GM23338 (cell line): Measurements from ENCODE around the gene STK16. TPM values are rescaled to one million over a fixed set of nuclear protein-coding genes. Genes with fewer than 3 reads are reported as not detected.

Experiments
- ATAC-seq: fragments of 200-7000 bp; cut with Tn5 transposase; 3 replicates; pipeline ENCODE4 v1.9.1; 2020
- DNase-seq: peaks from one replicate; pipeline ENCODE4 v3.0.0-alpha.2; 2015; ENCODE audit warnings: low spot score
- H2AFZ ChIP-seq: fragments of 200-600 bp; sonication (generic); 2 replicates; pipeline ENCODE4 v1.8.0; 2016; ENCODE audit warnings: antibody characterized with exemption, mild to moderate bottlenecking, moderate library complexity
- H3F3A ChIP-seq: fragments of 200-600 bp; sonication (generic); replicated peaks from 2 replicates; pipeline ENCODE4 v1.8.0; 2017; ENCODE audit warnings: antibody characterized with exemption, mixed run types, low read depth
- H3K27ac ChIP-seq: fragments of 200-600 bp; sonication (generic); 2 replicates; pipeline ENCODE4 v1.6.1; 2016; ENCODE audit warnings: low read depth
- H3K27me3 ChIP-seq: fragments of 200-600 bp; sonication (generic); 2 replicates; pipeline ENCODE4 v1.8.0; 2016; ENCODE audit warnings: mild to moderate bottlenecking, mixed run types, moderate library complexity; ENCODE audit not compliant: insufficient read depth
- H3K36me3 ChIP-seq: fragments of 200-600 bp; sonication (generic); 2 replicates; pipeline ENCODE4 v1.8.0; 2016; ENCODE audit warnings: mild to moderate bottlenecking; ENCODE audit not compliant: insufficient read depth
- H3K4me1 ChIP-seq: fragments of 200-600 bp; sonication (generic); 2 replicates; pipeline ENCODE4 v1.8.0; 2016; ENCODE audit warnings: mild to moderate bottlenecking, moderate library complexity; ENCODE audit not compliant: insufficient read depth
- H3K4me2 ChIP-seq: fragments of 200-600 bp; sonication (generic); 2 replicates; pipeline ENCODE4 v1.7.1; 2017; ENCODE audit warnings: mixed run types
- H3K4me3 ChIP-seq: fragments of 200-600 bp; sonication (generic); 2 replicates; pipeline ENCODE4 v1.6.1; 2016; ENCODE audit warnings: mixed run types
- H3K79me2 ChIP-seq: fragments of 200-600 bp; sonication (generic); replicated peaks from 2 replicates; pipeline ENCODE4 v1.8.0; 2017; ENCODE audit warnings: mild to moderate bottlenecking; ENCODE audit not compliant: insufficient read depth
- H3K9me2 ChIP-seq: fragments of 200-600 bp; sonication (generic); 2 replicates; pipeline ENCODE4 v1.8.0; 2017; ENCODE audit not compliant: insufficient read depth
- H4K20me1 ChIP-seq: fragments of 200-600 bp; sonication (generic); replicated peaks from 2 replicates; pipeline ENCODE4 v1.8.0; 2017; ENCODE audit warnings: mild to moderate bottlenecking; ENCODE audit not compliant: insufficient read depth
- H3K27ac Mint-ChIP-seq: 2 replicates; pipeline ENCODE4 v1.8.0; 2020; ENCODE audit warnings: inconsistent platforms, mild to moderate bottlenecking, moderate library complexity, mixed read lengths
- H3K27me3 Mint-ChIP-seq: 3 replicates; pipeline ENCODE4 v1.8.0; 2022; ENCODE audit warnings: low read depth, mild to moderate bottlenecking, moderate library complexity, mixed read lengths, inconsistent platforms; ENCODE audit not compliant: insufficient read depth, poor library complexity
- H3K36me3 Mint-ChIP-seq: 3 replicates; pipeline ENCODE4 v1.8.0; 2021; ENCODE audit warnings: low read depth, mild to moderate bottlenecking, inconsistent platforms, moderate library complexity, mixed read lengths
- H3K4me1 Mint-ChIP-seq: 3 replicates; pipeline ENCODE4 v1.8.0; 2020; ENCODE audit warnings: mild to moderate bottlenecking, inconsistent platforms, mixed read lengths
- H3K4me3 Mint-ChIP-seq: 3 replicates; pipeline ENCODE4 v1.8.0; 2021; ENCODE audit warnings: moderate library complexity, mild to moderate bottlenecking, inconsistent platforms, mixed read lengths
- H3K9me3 Mint-ChIP-seq: 3 replicates; pipeline ENCODE4 v1.8.0; 2020; ENCODE audit warnings: moderate library complexity, mild to moderate bottlenecking, inconsistent platforms, mixed read lengths
- CREB1 ChIP-seq: fragments of 250-450 bp; sonication (Bioruptor Pico); IDR thresholded peaks from 2 replicates; pipeline ENCODE4 v1.5.0; 2020; ENCODE audit warnings: low read depth, mild to moderate bottlenecking, moderate library complexity
- CTCF ChIP-seq, 2 experiments: fragments of 200-600 bp in 1 of 2; sonication (generic) in 1 of 2; conservative IDR thresholded peaks; 2 replicates each; pipeline versions ENCODE4 v1.5.1 to v1.6.1; 2016 to 2017; ENCODE audit warnings: antibody characterized with exemption in 2 of 2, low read depth in 2 of 2, mild to moderate bottlenecking in 2 of 2, moderate library complexity in 1 of 2
- ETS1 ChIP-seq: IDR thresholded peaks from 2 replicates; pipeline ENCODE4 v1.6.1; 2016; ENCODE audit warnings: antibody characterized with exemption
- EZH2 ChIP-seq: fragments of 200-600 bp; sonication (generic); IDR thresholded peaks from one replicate; pipeline ENCODE4 v1.8.0; 2017; ENCODE audit warnings: antibody characterized with exemption, mild to moderate bottlenecking, low read depth; ENCODE audit not compliant: unreplicated experiment
- EZH2phosphoT487 ChIP-seq: fragments of 200-600 bp; sonication (generic); IDR thresholded peaks from one replicate; pipeline ENCODE4 v1.8.1; 2018; ENCODE audit warnings: antibody characterized with exemption; ENCODE audit not compliant: unreplicated experiment
- JUNB ChIP-seq: IDR thresholded peaks from one replicate; pipeline ENCODE4 v1.6.1; 2016; ENCODE audit warnings: antibody characterized with exemption; ENCODE audit not compliant: unreplicated experiment
- NANOG ChIP-seq: IDR thresholded peaks from 2 replicates; pipeline ENCODE4 v1.6.1; 2016; ENCODE audit warnings: antibody characterized with exemption, borderline replicate concordance
- POLR2AphosphoS5 ChIP-seq: IDR thresholded peaks from 2 replicates; pipeline ENCODE4 v1.6.1; 2016; ENCODE audit warnings: antibody characterized with exemption, low read depth
- REST ChIP-seq: IDR thresholded peaks from one replicate; pipeline ENCODE4 v1.6.1; 2018; ENCODE audit warnings: antibody characterized with exemption; ENCODE audit not compliant: unreplicated experiment
- STAT1 ChIP-seq: IDR thresholded peaks from one replicate; pipeline ENCODE4 v1.6.1; 2016; ENCODE audit warnings: antibody characterized with exemption; ENCODE audit not compliant: unreplicated experiment
- ZNF114 ChIP-seq: fragments of 250-450 bp; sonication (Bioruptor Pico); IDR thresholded peaks from 2 replicates; pipeline ENCODE4 v1.5.0; 2020; ENCODE audit warnings: mild to moderate bottlenecking, moderate library complexity
- ZNF331 ChIP-seq: fragments of 250-450 bp; sonication (Bioruptor Pico); IDR thresholded peaks from 2 replicates; pipeline ENCODE4 v1.5.0; 2020; ENCODE audit warnings: low read depth, mild to moderate bottlenecking, moderate library complexity
- ZNF462 ChIP-seq: fragments of 250-450 bp; sonication (Bioruptor Pico); IDR thresholded peaks from 2 replicates; pipeline ENCODE4 v1.5.0; 2020; ENCODE audit warnings: mild to moderate bottlenecking, moderate library complexity
- polyA plus RNA-seq: library from polyadenylated mRNA; unstranded; fragments of >200 nt; fragmentation: Nextera tagmentation; extraction: Ambion mirVana; gene quantifications from 2 replicates; pipeline ENCODE4 v1.2.1, GENCODE V29; 2016
- total RNA-seq: library from RNA; depleted of rRNA; stranded (reverse); fragments of >200 nt; shearing (Covaris generic); gene quantifications from 2 replicates; pipeline ENCODE4 v1.2.3, GENCODE V29; 2014

The STK16 gene
- total and polyA plus RNA-seq, 2 experiments from 2014 or later: 3.1 to 17.0 TPM

GRCh38 chr2:219274361-219274921 lies 29.2 kb downstream of the STK16 start:
- peak overlapping the region; percentile 69; the same call in 1 of the 2 replicates for H2AFZ ChIP-seq
- H4K20me1 ChIP-seq: no peaks in the 10 kb centered on the region
- H3K36me3 ChIP-seq: no peaks in the 10 kb centered on the region
- H3F3A ChIP-seq: no peaks in the 10 kb centered on the region
- H3K27me3 Mint-ChIP-seq: peaks cover 28% of the 10 kb centered on the region
- peak overlapping the region; percentile 69 for H3K4me2 ChIP-seq
- H3K79me2 ChIP-seq: no peaks in the 10 kb centered on the region
- peak; percentile 72 for DNase-seq
- H3K27ac Mint-ChIP-seq: no peak overlapping the region
- no peak overlapping the region; the same call in 1 of the 2 replicates for H3K4me3 ChIP-seq
- no peaks in the 10 kb centered on the region for H3K36me3 Mint-ChIP-seq
- no peaks in the 10 kb centered on the region for H3K27me3 ChIP-seq
- H3K4me3 Mint-ChIP-seq: no peak overlapping the region; the same call in 2 of the 3 replicates
- no peaks in the 10 kb centered on the region for H3K9me3 Mint-ChIP-seq
- peaks cover 28% of the 10 kb centered on the region for H3K4me1 ChIP-seq
- H3K4me1 Mint-ChIP-seq: peaks cover 35% of the 10 kb centered on the region
- H3K27ac ChIP-seq: no peak overlapping the region
- no peaks in the 10 kb centered on the region for H3K9me2 ChIP-seq
- peak; percentile 8 for ATAC-seq
- TF ChIP-seq EZH2 (no peak), EZH2phosphoT487 (no peak), REST (no peak), ZNF462 (CRISPR knock-in tag) (no peak), POLR2AphosphoS5 (no peak), ETS1 (no peak), CREB1 (CRISPR knock-in tag) (no peak), ZNF331 (CRISPR knock-in tag) (no peak), STAT1 (no peak), ZNF114 (CRISPR knock-in tag) (no peak), JUNB (no peak), NANOG (no peak), CTCF (conservative IDR thresholded peaks at IDR 0.05; ENCODE audit: low read depth in 2 of 2) (no peak)
